K562 (cell line): ENCODE data around the gene MRPL16. TPM values are rescaled to one million over a fixed set of nuclear protein-coding genes. Genes with fewer than 3 reads are reported as not detected.
A peak's percentile ranks its signal among the peaks of the same experiment; 100 is the strongest.

Source experiments
- FOXJ2 ChIP-seq: fragments of 200-800 bp; sonication (Bioruptor generic); IDR thresholded peaks from 2 replicates; pipeline ENCODE4 v1.6.1; 2016; ENCODE audit warnings: missing genetic modification characterization, missing compliant biosample characterization
- JUN ChIP-seq, 2 experiments: sonication (generic) in 1 of 2; formaldehyde crosslinking in 1 of 2; IDR thresholded peaks; 2 replicates each; pipeline versions ENCODE4 v1.6.1 to v1.8.0; 2012 to 2022; ENCODE audit warnings: borderline replicate concordance in 2 of 2, mild to moderate bottlenecking in 2 of 2, improper control_type of control experiment in 1 of 2, low read depth in 1 of 2, low read length in 1 of 2, missing genetic modification reagents in 1 of 2
- KLF10 ChIP-seq: fragments of 250-450 bp; sonication (Bioruptor Pico); IDR thresholded peaks from 2 replicates; pipeline ENCODE4 v1.6.1; 2021; ENCODE audit warnings: matching md5 sums
- TAL1 ChIP-seq: fragments of 450-650 bp; IDR thresholded peaks from 2 replicates; pipeline ENCODE4 v1.6.1; 2016; ENCODE audit warnings: mild to moderate bottlenecking
- ZNF407 ChIP-seq: fragments of 450-650 bp; IDR thresholded peaks from 2 replicates; pipeline ENCODE4 v1.6.1; 2016; ENCODE audit warnings: low read depth
- polyA plus RNA-seq, 8 experiments: library from polyadenylated mRNA; depleted of rRNA in 4 of 8; stranded (reverse) in 5 of 8; unstranded in 3 of 8; fragments of >200 nt; fragmentation: Nextera tagmentation in 2 of 8; fragmentation: Illumina TruSeq in 1 of 8; extraction: Ambion mirVana in 2 of 8; extraction: Trizol in 1 of 8; gene quantifications; 2 replicates each; pipeline versions ENCODE4 v1.2.1 to v1.2.3, GENCODE V29; 2011 to 2014; ENCODE audit warnings: inconsistent platforms in 1 of 8, missing spikeins in 1 of 8
- total RNA-seq, 7 experiments: library from RNA; depleted of rRNA in 6 of 7; stranded (reverse); fragments of >200 nt in 6 of 7; fragmentation: Illumina TruSeq in 2 of 7; extraction: Trizol in 2 of 7; gene quantifications; 2 replicates each; pipeline versions ENCODE4 v1.2.1 to v1.2.3, GENCODE V29; 2011 to 2021; ENCODE audit warnings: low replicate concordance in 1 of 7
- TF ChIP-seq, protein P1 (sequence below): fragments of 450-650 bp; IDR thresholded peaks from 2 replicates; pipeline ENCODE4 v1.6.1; 2016; ENCODE audit warnings: mild to moderate bottlenecking, moderate library complexity

Gene MRPL16
- total and polyA plus RNA-seq, 9 of the 15 experiments (the other 6 are each of a cell fraction or from before 2014, with no cell fraction given), result 63.3 to 209 (median 157) TPM

- TF ChIP-seq ZNF407 (no peak), JUN (IDR thresholded peaks at IDR 0.05; ENCODE audit: borderline replicate concordance, low read depth, low read length) (peak; percentile 56), JUN (CRISPR knock-in tag; IDR thresholded peaks at IDR 0.05; ENCODE audit: borderline replicate concordance) (no peak), KLF10 (CRISPR knock-in tag) (no peak), TAL1 (no peak), FOXJ2 (tag) (no peak)
- TF ChIP-seq, protein P1, sequence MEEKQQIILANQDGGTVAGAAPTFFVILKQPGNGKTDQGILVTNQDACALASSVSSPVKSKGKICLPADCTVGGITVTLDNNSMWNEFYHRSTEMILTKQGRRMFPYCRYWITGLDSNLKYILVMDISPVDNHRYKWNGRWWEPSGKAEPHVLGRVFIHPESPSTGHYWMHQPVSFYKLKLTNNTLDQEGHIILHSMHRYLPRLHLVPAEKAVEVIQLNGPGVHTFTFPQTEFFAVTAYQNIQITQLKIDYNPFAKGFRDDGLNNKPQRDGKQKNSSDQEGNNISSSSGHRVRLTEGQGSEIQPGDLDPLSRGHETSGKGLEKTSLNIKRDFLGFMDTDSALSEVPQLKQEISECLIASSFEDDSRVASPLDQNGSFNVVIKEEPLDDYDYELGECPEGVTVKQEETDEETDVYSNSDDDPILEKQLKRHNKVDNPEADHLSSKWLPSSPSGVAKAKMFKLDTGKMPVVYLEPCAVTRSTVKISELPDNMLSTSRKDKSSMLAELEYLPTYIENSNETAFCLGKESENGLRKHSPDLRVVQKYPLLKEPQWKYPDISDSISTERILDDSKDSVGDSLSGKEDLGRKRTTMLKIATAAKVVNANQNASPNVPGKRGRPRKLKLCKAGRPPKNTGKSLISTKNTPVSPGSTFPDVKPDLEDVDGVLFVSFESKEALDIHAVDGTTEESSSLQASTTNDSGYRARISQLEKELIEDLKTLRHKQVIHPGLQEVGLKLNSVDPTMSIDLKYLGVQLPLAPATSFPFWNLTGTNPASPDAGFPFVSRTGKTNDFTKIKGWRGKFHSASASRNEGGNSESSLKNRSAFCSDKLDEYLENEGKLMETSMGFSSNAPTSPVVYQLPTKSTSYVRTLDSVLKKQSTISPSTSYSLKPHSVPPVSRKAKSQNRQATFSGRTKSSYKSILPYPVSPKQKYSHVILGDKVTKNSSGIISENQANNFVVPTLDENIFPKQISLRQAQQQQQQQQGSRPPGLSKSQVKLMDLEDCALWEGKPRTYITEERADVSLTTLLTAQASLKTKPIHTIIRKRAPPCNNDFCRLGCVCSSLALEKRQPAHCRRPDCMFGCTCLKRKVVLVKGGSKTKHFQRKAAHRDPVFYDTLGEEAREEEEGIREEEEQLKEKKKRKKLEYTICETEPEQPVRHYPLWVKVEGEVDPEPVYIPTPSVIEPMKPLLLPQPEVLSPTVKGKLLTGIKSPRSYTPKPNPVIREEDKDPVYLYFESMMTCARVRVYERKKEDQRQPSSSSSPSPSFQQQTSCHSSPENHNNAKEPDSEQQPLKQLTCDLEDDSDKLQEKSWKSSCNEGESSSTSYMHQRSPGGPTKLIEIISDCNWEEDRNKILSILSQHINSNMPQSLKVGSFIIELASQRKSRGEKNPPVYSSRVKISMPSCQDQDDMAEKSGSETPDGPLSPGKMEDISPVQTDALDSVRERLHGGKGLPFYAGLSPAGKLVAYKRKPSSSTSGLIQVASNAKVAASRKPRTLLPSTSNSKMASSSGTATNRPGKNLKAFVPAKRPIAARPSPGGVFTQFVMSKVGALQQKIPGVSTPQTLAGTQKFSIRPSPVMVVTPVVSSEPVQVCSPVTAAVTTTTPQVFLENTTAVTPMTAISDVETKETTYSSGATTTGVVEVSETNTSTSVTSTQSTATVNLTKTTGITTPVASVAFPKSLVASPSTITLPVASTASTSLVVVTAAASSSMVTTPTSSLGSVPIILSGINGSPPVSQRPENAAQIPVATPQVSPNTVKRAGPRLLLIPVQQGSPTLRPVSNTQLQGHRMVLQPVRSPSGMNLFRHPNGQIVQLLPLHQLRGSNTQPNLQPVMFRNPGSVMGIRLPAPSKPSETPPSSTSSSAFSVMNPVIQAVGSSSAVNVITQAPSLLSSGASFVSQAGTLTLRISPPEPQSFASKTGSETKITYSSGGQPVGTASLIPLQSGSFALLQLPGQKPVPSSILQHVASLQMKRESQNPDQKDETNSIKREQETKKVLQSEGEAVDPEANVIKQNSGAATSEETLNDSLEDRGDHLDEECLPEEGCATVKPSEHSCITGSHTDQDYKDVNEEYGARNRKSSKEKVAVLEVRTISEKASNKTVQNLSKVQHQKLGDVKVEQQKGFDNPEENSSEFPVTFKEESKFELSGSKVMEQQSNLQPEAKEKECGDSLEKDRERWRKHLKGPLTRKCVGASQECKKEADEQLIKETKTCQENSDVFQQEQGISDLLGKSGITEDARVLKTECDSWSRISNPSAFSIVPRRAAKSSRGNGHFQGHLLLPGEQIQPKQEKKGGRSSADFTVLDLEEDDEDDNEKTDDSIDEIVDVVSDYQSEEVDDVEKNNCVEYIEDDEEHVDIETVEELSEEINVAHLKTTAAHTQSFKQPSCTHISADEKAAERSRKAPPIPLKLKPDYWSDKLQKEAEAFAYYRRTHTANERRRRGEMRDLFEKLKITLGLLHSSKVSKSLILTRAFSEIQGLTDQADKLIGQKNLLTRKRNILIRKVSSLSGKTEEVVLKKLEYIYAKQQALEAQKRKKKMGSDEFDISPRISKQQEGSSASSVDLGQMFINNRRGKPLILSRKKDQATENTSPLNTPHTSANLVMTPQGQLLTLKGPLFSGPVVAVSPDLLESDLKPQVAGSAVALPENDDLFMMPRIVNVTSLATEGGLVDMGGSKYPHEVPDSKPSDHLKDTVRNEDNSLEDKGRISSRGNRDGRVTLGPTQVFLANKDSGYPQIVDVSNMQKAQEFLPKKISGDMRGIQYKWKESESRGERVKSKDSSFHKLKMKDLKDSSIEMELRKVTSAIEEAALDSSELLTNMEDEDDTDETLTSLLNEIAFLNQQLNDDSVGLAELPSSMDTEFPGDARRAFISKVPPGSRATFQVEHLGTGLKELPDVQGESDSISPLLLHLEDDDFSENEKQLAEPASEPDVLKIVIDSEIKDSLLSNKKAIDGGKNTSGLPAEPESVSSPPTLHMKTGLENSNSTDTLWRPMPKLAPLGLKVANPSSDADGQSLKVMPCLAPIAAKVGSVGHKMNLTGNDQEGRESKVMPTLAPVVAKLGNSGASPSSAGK, result peak; percentile 69
Observed at GRCh38 chr11:59810189-59810910, at the start of gene MRPL16 (continued).
